Adipose tissue (tissue), 3 donors: ENCODE measurements around the gene VASP. TPM values are rescaled to one million over a fixed set of nuclear protein-coding genes. Genes with fewer than 3 reads are reported as not detected.

Experiments
- H3K27ac ChIP-seq: one replicate; pipeline ENCODE4 v1.5.1; 2013; ENCODE audit warnings: low read depth, low read length
- WGBS, 3 donors: extraction: QIAGEN DNeasy Blood & Tissue Kit; methylation state at CpG; one replicate each; pipeline ENCODE4 v1.1.7; 2013; 5-methylcytosine and 5-hydroxymethylcytosine counted together
- polyA plus RNA-seq, 3 donors: library from polyadenylated mRNA; stranded (reverse); fragments of 200-250 nt; gene quantifications; one replicate each; pipeline ENCODE4 v1.2.3, GENCODE V29; 2013
- donor health status: healthy with polysubstance abuse.
- donor health status: Bipolar disorder and iron deficiency.
- donor health status: healthy.

Gene VASP
- polyA plus RNA-seq = 10 to 100 TPM; 14.9 to 93.0 (median 78.0) TPM

- WGBS, 3 donors = 0 to 1% (median 0%) methylated on average over 49 to 65 of the region's 65 CpGs
- peak within 1 kb of the TSS; percentile 70 for H3K27ac ChIP-seq
These were observed at the start of gene VASP for GRCh38 chr19:45506989-45507871. Gene VASP (plus strand): TSS chr19:45507479. CDS start chr19:45507772, 293 bp downstream.

GRCh38 chr19:45457776-45458175, 49.5 kb upstream of the VASP start:
- H3K27ac ChIP-seq = no peak overlapping the region

GRCh38 chr19:45460807-45461347, 46.4 kb upstream of the VASP start:
- 48 to 57% (median 54%) methylated on average over 8 of the region's 8 CpGs for WGBS, 3 donors

GRCh38 chr19:45462174-45462573, 45.1 kb upstream of the VASP start:
- H3K27ac ChIP-seq = no peak overlapping the region
- 64 to 73% (median 66%) methylated on average over 4 of the region's 4 CpGs for WGBS, 3 donors

More at GRCh38 chr19:45460807-45461347, 46.4 kb upstream of the VASP start:
- H3K27ac ChIP-seq = no peak overlapping the region

- 69 to 82% (median 80%) methylated on average over 4 of the region's 4 CpGs for WGBS, 3 donors
- no peak overlapping the region for H3K27ac ChIP-seq
These were observed 44.0 kb upstream of the VASP start for GRCh38 chr19:45463241-45463640.

GRCh38 chr19:45464274-45464673, 43.0 kb upstream of the VASP start:
- no peak overlapping the region for H3K27ac ChIP-seq
- 80 to 93% (median 88%) methylated on average over 2 of the region's 2 CpGs for WGBS, 3 donors

GRCh38 chr19:45464852-45465441, 42.3 kb upstream of the VASP start:
- no peak overlapping the region for H3K27ac ChIP-seq
- 61 to 64% (median 61%) methylated on average over 8 of the region's 8 CpGs for WGBS, 3 donors

GRCh38 chr19:45467115-45467455, 40.2 kb upstream of the VASP start:
- no peak overlapping the region for H3K27ac ChIP-seq
- 1 to 3% (median 2%) methylated on average over 11 of the region's 11 CpGs for WGBS, 3 donors

GRCh38 chr19:45467456-45468158, 39.7 kb upstream of the VASP start, which contains the start of gene FOSB:
Gene FOSB (plus strand): TSS chr19:45467996. CDS start chr19:45468587, 591 bp downstream.
- peak within 1 kb of the TSS; percentile 48 for H3K27ac ChIP-seq
- 0 to 1% (median 1%) methylated on average over 54 to 56 of the region's 56 CpGs for WGBS, 3 donors

GRCh38 chr19:45468159-45468651, 39.1 kb upstream of the VASP start:
- 0 to 1% (median 1%) methylated on average over 31 of the region's 31 CpGs for WGBS, 3 donors
- peak overlapping the region; percentile 48 for H3K27ac ChIP-seq

- peak overlapping the region; percentile 46 for H3K27ac ChIP-seq
- 0 to 1% (median 1%) methylated on average over 14 to 19 of the region's 19 CpGs for WGBS, 3 donors
These were observed 38.5 kb upstream of the VASP start for GRCh38 chr19:45468803-45469131.

GRCh38 chr19:45469132-45469944, 37.9 kb upstream of the VASP start:
- H3K27ac ChIP-seq = peak overlapping the region; percentile 46
- WGBS, 3 donors = 0% methylated on average over 56 to 66 of the region's 66 CpGs

- 41 to 43% (median 42%) methylated on average over 33 of the region's 33 CpGs for WGBS, 3 donors
- no peak overlapping the region for H3K27ac ChIP-seq
These were observed 37.1 kb upstream of the VASP start for GRCh38 chr19:45469945-45470761.

GRCh38 chr19:45470762-45471081, 36.6 kb upstream of the VASP start:
- no peak overlapping the region for H3K27ac ChIP-seq
- 92 to 93% (median 93%) methylated on average over 15 of the region's 15 CpGs for WGBS, 3 donors

- H3K27ac ChIP-seq = no peak overlapping the region
- 85 to 92% (median 86%) methylated on average over 16 of the region's 16 CpGs for WGBS, 3 donors
These were observed 36.0 kb upstream of the VASP start for GRCh38 chr19:45471111-45471930.

- 53 to 63% (median 60%) methylated on average over 7 of the region's 7 CpGs for WGBS, 3 donors
- H3K27ac ChIP-seq = no peak overlapping the region
These were observed 35.2 kb upstream of the VASP start for GRCh38 chr19:45471931-45472562.
